HCT116 (cell line): ENCODE data around the gene RIT2.

Experiments used
- CTCF ChIP-seq, 3 experiments: fragments of 200-600 bp in 1 of 3; sonication (generic) in 1 of 3; IDR thresholded peaks in 2 of 3; conservative IDR thresholded peaks in 1 of 3; 2 replicates each; pipeline ENCODE4 v1.5.1; 2012 to 2017; ENCODE audit warnings: low read depth in 2 of 3, low read length in 2 of 3, antibody characterized with exemption in 1 of 3, borderline replicate concordance in 1 of 3, control low read depth in 1 of 3, mild to moderate bottlenecking in 1 of 3, mixed read lengths in 1 of 3, mixed run types in 1 of 3, moderate library complexity in 1 of 3; ENCODE audit not compliant: insufficient read depth in 1 of 3
- EZH2 ChIP-seq: fragments of 200-600 bp; sonication (generic); IDR thresholded peaks from 2 replicates; pipeline ENCODE4 v1.6.1; 2017; ENCODE audit warnings: antibody characterized with exemption, mixed run types
- POLR2A ChIP-seq: IDR thresholded peaks from 2 replicates; pipeline ENCODE4 v1.7.0; 2011; ENCODE audit warnings: borderline replicate concordance; ENCODE audit not compliant: insufficient read depth, insufficient read length; ENCODE audit errors: extremely low read depth

DNA sequence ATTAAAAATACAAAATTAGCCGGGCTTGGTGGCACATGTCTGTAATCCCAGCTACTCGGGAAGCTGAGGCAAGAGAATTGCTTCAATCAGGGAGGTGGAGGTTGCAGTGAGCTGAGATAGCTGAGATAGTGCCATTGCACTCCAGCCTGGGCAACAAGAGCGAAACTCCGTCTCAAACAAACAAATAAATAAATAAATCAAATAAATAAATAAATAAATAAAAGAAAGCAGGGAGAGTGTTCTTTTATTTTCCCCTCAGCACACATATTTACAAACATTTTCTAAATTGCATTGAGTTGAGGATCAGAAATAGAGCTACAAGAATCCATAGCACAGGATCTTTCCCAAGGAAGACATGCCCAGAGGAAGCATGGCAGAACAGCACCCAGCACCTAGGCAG, 71.9 kb downstream of the RIT2 start:
- TF ChIP-seq CTCF (IDR thresholded peaks at IDR 0.05 in 2 of 3, conservative IDR thresholded peaks at IDR 0.05 in 1 of 3; ENCODE audit: borderline replicate concordance in 1 of 3, insufficient read depth in 1 of 3, low read depth in 2 of 3, low read length in 2 of 3) (no peak), EZH2 (no peak), POLR2A (no peak)
